Transverse colon (tissue), 4 donors: ENCODE data around the gene MMP19. TPM values are rescaled to one million over a fixed set of nuclear protein-coding genes. Genes with fewer than 3 reads are reported as not detected.
A peak's percentile ranks its signal among the peaks of the same experiment; 100 is the strongest.

Experiments used
- DNase-seq: peaks from one replicate; pipeline ENCODE4 v3.0.0-alpha.2; 2019
- H3K27ac ChIP-seq, 4 donors: fragments of 200-600 bp; sonication (generic); 2 replicates each; pipeline ENCODE4 v1.5.1; 2016 to 2018; ENCODE audit warnings: inconsistent platforms in 4 of 4
- H3K27me3 ChIP-seq: fragments of 200-600 bp; sonication (generic); 2 replicates; pipeline ENCODE4 v1.5.1; 2017; ENCODE audit warnings: inconsistent platforms
- H3K36me3 ChIP-seq, 4 donors: fragments of 200-600 bp; sonication (generic); 2 replicates each; pipeline ENCODE4 v1.5.1; 2017 to 2019; ENCODE audit warnings: inconsistent platforms in 4 of 4
- H3K4me1 ChIP-seq, 4 donors: fragments of 200-600 bp; sonication (generic); 2 replicates each; pipeline ENCODE4 v1.5.1; 2017 to 2020; ENCODE audit warnings: inconsistent platforms in 4 of 4
- H3K4me3 ChIP-seq, 4 donors: fragments of 200-600 bp; sonication (generic); 1 replicate in 1 of 4; 2 replicates in 3 of 4; pipeline versions ENCODE4 v1.5.1 to v1.6.1; 2017 to 2019; ENCODE audit warnings: inconsistent platforms in 4 of 4
- H3K9me3 ChIP-seq, 2 donors: fragments of 200-600 bp; sonication (generic); 2 replicates each; pipeline ENCODE4 v1.5.1; 2017 to 2019; ENCODE audit warnings: inconsistent platforms in 2 of 2
- EP300 ChIP-seq: sonication (generic); formaldehyde crosslinking; IDR thresholded peaks from one replicate; pipeline ENCODE4 v1.6.1; 2017; ENCODE audit warnings: antibody characterized with exemption, low read depth
- POLR2A ChIP-seq: fragments of 450-650 bp; IDR thresholded peaks from one replicate; pipeline ENCODE4 v1.6.1; 2016; ENCODE audit warnings: antibody characterized with exemption, mild to moderate bottlenecking, moderate library complexity
- POLR2AphosphoS5 ChIP-seq, 3 donors: sonication (generic); formaldehyde crosslinking; IDR thresholded peaks; one replicate each; pipeline ENCODE4 v1.6.1; 2016; ENCODE audit warnings: antibody characterized with exemption in 3 of 3
- WGBS, 2 donors: methylation state at CpG; one replicate each; pipeline ENCODE4 v1.1.5; 2018; ENCODE audit warnings: low coverage in 1 of 2; 5-methylcytosine and 5-hydroxymethylcytosine counted together
- in situ Hi-C, 4 donors: fragments of 200-750 bp; cut with MboI; loops; one replicate each; pipeline versions ENCODE4 v1.15.0 to v1.15.1; 2017; ENCODE audit warnings: low sequenced_read_pairs in 3 of 4, low pct_ligation_motif_present in 1 of 4, low pct_unique_long_range_greater_than_20kb in 1 of 4
- intact Hi-C: fragments of 100-400 bp; cut with DNase I; formaldehyde crosslinking; loops from one replicate; pipeline ENCODE4 v1.15.1; 2023; ENCODE audit warnings: low total_unique reads
- total RNA-seq, 4 donors: library from RNA; depleted of rRNA; stranded (reverse); fragments of >200 nt; gene quantifications; one replicate each; pipeline ENCODE4 v1.1.0, GENCODE V29; 2016
- TF ChIP-seq, protein P1 (sequence below), 5 experiments: fragments of 200-600 bp in 3 of 5; fragments of 450-650 bp in 2 of 5; sonication (generic) in 3 of 5; IDR thresholded peaks; 1 replicate in 2 of 5; 2 replicates in 3 of 5; pipeline ENCODE4 v1.5.1; 2016 to 2017; ENCODE audit warnings: antibody characterized with exemption in 5 of 5, inconsistent platforms in 3 of 5, mild to moderate bottlenecking in 2 of 5, moderate library complexity in 1 of 5

The MMP19 gene
- total RNA-seq, 4 donors from 2014 or later, result 5.2 to 29.2 (median 14.8) TPM

- TF ChIP-seq, protein P1, sequence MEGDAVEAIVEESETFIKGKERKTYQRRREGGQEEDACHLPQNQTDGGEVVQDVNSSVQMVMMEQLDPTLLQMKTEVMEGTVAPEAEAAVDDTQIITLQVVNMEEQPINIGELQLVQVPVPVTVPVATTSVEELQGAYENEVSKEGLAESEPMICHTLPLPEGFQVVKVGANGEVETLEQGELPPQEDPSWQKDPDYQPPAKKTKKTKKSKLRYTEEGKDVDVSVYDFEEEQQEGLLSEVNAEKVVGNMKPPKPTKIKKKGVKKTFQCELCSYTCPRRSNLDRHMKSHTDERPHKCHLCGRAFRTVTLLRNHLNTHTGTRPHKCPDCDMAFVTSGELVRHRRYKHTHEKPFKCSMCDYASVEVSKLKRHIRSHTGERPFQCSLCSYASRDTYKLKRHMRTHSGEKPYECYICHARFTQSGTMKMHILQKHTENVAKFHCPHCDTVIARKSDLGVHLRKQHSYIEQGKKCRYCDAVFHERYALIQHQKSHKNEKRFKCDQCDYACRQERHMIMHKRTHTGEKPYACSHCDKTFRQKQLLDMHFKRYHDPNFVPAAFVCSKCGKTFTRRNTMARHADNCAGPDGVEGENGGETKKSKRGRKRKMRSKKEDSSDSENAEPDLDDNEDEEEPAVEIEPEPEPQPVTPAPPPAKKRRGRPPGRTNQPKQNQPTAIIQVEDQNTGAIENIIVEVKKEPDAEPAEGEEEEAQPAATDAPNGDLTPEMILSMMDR (IDR thresholded peaks at IDR 0.05), result no peak
- no peak for TF ChIP-seq POLR2AphosphoS5 (IDR thresholded peaks at IDR 0.05)
- no peak for TF ChIP-seq EP300
- TF ChIP-seq POLR2A, result no peak
- H3K27ac ChIP-seq, result peak overlapping the region; percentile 85 to 94 (median 89)
- H3K36me3 ChIP-seq, result no peaks in the 10 kb centered on the region
- no peaks in the 10 kb centered on the region for H3K9me3 ChIP-seq
- peaks cover 0 to 11% (median 4%) of the 10 kb centered on the region in 4 donors for H3K4me1 ChIP-seq
- WGBS, 2 donors, result 75 to 79% methylated on average over 4 to 7 of the region's 7 CpGs
- in situ Hi-C loops, result no loop called here
- H3K4me3 ChIP-seq, result no peak overlapping the region
- intact Hi-C loops, result no loop called here
- no peak for DNase-seq
- H3K27me3 ChIP-seq, result peaks cover 10% of the 10 kb centered on the region
Measured at GRCh38 chr12:55845785-55846496, 3.2 kb upstream of the MMP19 start.

DNA sequence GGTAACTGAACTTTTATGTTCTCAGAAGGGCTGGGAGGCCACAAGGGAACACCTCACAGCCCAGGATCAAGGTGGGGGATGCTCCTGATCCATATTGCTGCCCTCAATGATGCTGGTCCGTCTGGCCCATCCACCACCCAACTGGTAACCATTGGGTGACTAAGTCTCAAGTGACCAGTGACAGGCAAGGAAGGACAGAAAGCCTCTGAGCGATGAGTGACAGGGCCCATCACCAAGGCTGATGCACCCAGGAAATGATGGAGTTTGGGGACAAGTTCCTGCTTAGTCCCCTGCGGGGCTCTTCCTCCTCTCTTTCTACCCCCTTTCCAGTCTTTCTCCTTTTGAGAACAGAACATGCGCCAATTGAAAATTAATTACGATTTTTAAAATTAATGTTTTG lies 2.6 kb upstream of the MMP19 start:
- intact Hi-C loops (no loop called here), in situ Hi-C loops (no loop called here)
- H3K4me1 ChIP-seq, result peaks cover 0 to 11% (median 4%) of the 10 kb centered on the region in 4 donors
- 79 to 85% methylated on average over 3 to 5 of the region's 5 CpGs for WGBS, 2 donors
- H3K27me3 ChIP-seq, result peaks cover 9% of the 10 kb centered on the region
- TF ChIP-seq, protein P1 (IDR thresholded peaks at IDR 0.05), result no peak
- TF ChIP-seq POLR2A, result no peak
- no peak for TF ChIP-seq POLR2AphosphoS5 (IDR thresholded peaks at IDR 0.05)
- no peak for TF ChIP-seq EP300
- DNase-seq, result no peak
- no peaks in the 10 kb centered on the region for H3K9me3 ChIP-seq
- peak overlapping the region in 2 of 4 donors; percentile 90 to 94 for H3K27ac ChIP-seq
- H3K4me3 ChIP-seq, result no peak overlapping the region
- H3K36me3 ChIP-seq, result no peaks in the 10 kb centered on the region

- Histone ChIP-seq H3K4me3 (no peak overlapping the region), H3K27ac (peak overlapping the region in 2 of 4 donors; percentile 90 to 94), H3K27me3 (peaks cover 5% of the 10 kb centered on the region), H3K4me1 (peaks cover 0 to 11% (median 4%) of the 10 kb centered on the region in 4 donors), H3K36me3 (no peaks in the 10 kb centered on the region), H3K9me3 (no peaks in the 10 kb centered on the region)
- WGBS, 2 donors, result 87 to 89% methylated on average over 4 of the region's 4 CpGs
- DNase-seq, result no peak
- intact Hi-C loops, result no loop called here
- TF ChIP-seq POLR2A (no peak), POLR2AphosphoS5 (IDR thresholded peaks at IDR 0.05) (no peak), EP300 (no peak)
- TF ChIP-seq, protein P1 (IDR thresholded peaks at IDR 0.05), result no peak
- in situ Hi-C loops, result no loop called here
Measured at GRCh38 chr12:55844961-55845360, 2.2 kb upstream of the MMP19 start.

DNA sequence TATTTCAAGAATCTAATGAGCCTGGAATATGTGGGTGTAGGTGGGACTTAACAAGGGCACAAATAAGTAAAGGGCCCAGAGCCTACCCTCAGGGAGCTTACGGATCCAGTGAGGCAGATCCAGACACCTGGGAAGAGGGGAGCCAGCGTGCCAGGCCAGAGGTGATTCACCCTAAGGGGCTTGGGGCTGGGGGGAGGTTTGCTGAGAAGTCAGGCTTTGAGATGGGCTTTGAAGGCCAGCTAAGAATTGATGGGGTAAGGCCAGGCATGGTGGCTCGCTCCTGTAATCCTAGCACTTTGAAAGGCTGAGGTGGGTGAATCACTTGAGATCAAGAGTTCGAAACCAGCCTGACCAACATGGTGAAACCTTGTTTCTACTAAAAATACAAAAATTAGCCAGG lies 695 bp upstream of the MMP19 start:
- no peak for DNase-seq
- WGBS, 2 donors, result 88 to 89% methylated on average over 3 to 4 of the region's 4 CpGs
- Histone ChIP-seq H3K4me1 (peaks cover 0 to 8% (median 3%) of the 10 kb centered on the region in 4 donors), H3K36me3 (no peaks in the 10 kb centered on the region), H3K27me3 (peaks cover 2% of the 10 kb centered on the region), H3K27ac (peak overlapping the region in 2 of 4 donors; percentile 64 to 76), H3K9me3 (no peaks in the 10 kb centered on the region), H3K4me3 (no peak overlapping the region)
- in situ Hi-C loops (no loop called here), intact Hi-C loops (no loop called here)
- TF ChIP-seq EP300 (no peak), POLR2A (no peak), POLR2AphosphoS5 (IDR thresholded peaks at IDR 0.05) (no peak)
- TF ChIP-seq, protein P1 (IDR thresholded peaks at IDR 0.05), result no peak
